ENCODE results near the gene IRAK3. TPM values are rescaled to one million over a fixed set of nuclear protein-coding genes. Genes with fewer than 3 reads are reported as not detected.

Gene IRAK3
- total RNA-seq, 1 experiment from 2014 or later, result 0.44 TPM

GRCh38 chr12:66165141-66165540 is 23.9 kb upstream of the IRAK3 start:
- H2AK5ac ChIP-seq (ENCODE audit: insufficient read length, low read length), result no peak overlapping the region
- no peak overlapping the region for H2AFZ ChIP-seq (ENCODE audit: low read length)
- no peak overlapping the region for H3K4ac ChIP-seq (ENCODE audit: low read depth, low read length)
- no peak overlapping the region for H2BK20ac ChIP-seq (ENCODE audit: low read depth, low read length, poor library complexity, severe bottlenecking)
- H3K27ac ChIP-seq (ENCODE audit: insufficient read length, low read depth, low read length), result no peak overlapping the region
- H4K20me1 ChIP-seq (ENCODE audit: control insufficient read depth, insufficient read depth, insufficient read length), result no peaks in the 10 kb centered on the region
- Mint-ChIP-seq H3K9me3 (peaks cover 10 to 15% of the 10 kb centered on the region in 2 experiments; a peak in 3 of 5 replicates), H3K4me1 (peaks cover 3 to 6% of the 10 kb centered on the region in 2 experiments; a peak in 3 of 4 replicates), H3K27ac (no peak overlapping the region), H3K27me3 (ENCODE audit: low read depth) (no peaks in the 10 kb centered on the region; the same call in 1 of the 2 replicates), H3K36me3 (ENCODE audit: insufficient read depth in 1 of 3, low read depth in 3 of 3) (peaks cover 12 to 16% (median 13%) of the 10 kb centered on the region in 3 experiments), H3K4me3 (no peak overlapping the region)
- no peak overlapping the region for H2BK5ac ChIP-seq (ENCODE audit: insufficient read length, low read length)
- H3K9ac ChIP-seq (ENCODE audit: extremely low read depth, insufficient read length, low read length), result no peak overlapping the region
- H3K23me2 ChIP-seq (ENCODE audit: insufficient read length, low read depth, low read length, poor library complexity, severe bottlenecking), result no peaks in the 10 kb centered on the region
- H3K56ac ChIP-seq (ENCODE audit: insufficient read length, low read depth, low read length), result no peak overlapping the region
- H4K5ac ChIP-seq (ENCODE audit: insufficient read length, low read depth, low read length), result no peak overlapping the region
- no peak for TF ChIP-seq CTCF (conservative IDR thresholded peaks at IDR 0.05)
- H2BK120ac ChIP-seq (ENCODE audit: low read depth, low read length, poor library complexity, severe bottlenecking), result no peak overlapping the region
- H3T11ph ChIP-seq (ENCODE audit: low read length), result no peak overlapping the region
- no peak for DNase-seq
- H2BK12ac ChIP-seq (ENCODE audit: insufficient read length, low read depth, low read length), result no peak overlapping the region
- no peak overlapping the region for H3K18ac ChIP-seq (ENCODE audit: insufficient read length, low read depth, low read length)
- no peak overlapping the region for H3K4me2 ChIP-seq (ENCODE audit: insufficient read depth, insufficient read length, low read length)
- no peaks in the 10 kb centered on the region for H3K27me3 ChIP-seq (ENCODE audit: insufficient read depth, low read length)
- no peak overlapping the region for H2BK15ac ChIP-seq (ENCODE audit: low read depth, low read length)
- no peak overlapping the region for H4K91ac ChIP-seq (ENCODE audit: insufficient read length, low read depth, low read length)
- H3K9me3 ChIP-seq (ENCODE audit: control insufficient read depth, low read depth, low read length), result no peaks in the 10 kb centered on the region
- H3K79me1 ChIP-seq (ENCODE audit: insufficient read depth, low read depth, low read length, poor library complexity, severe bottlenecking), result peaks cover 8% of the 10 kb centered on the region
- H3K14ac ChIP-seq (ENCODE audit: insufficient read depth, low read length), result no peak overlapping the region
- peaks cover 3% of the 10 kb centered on the region for H3K4me1 ChIP-seq (ENCODE audit: insufficient read depth, low read length)
- peaks cover 3% of the 10 kb centered on the region; the same call in 1 of the 2 replicates for H3K79me2 ChIP-seq (ENCODE audit: insufficient read depth, low read length)
- H3K23ac ChIP-seq (ENCODE audit: insufficient read length, low read depth, low read length), result no peak overlapping the region
- WGBS (ENCODE audit: extremely low coverage, insufficient read length, low lambda C conversion rate), result no CpG with 5 or more reads among the region's 2 CpGs
- no peak overlapping the region for H4K8ac ChIP-seq (replicated peaks; ENCODE audit: insufficient read length, low read depth, low read length)
